NCI-H1436 treated with DMSO at 0.1 percent for 48 hours (cell line): ENCODE data around the gene GUK1.
"Not testable (repeated sequence)": the region's sequence is repeated elsewhere in the genome, so short reads cannot be mapped to it uniquely, and the experiment has no call there.

Source experiments
- DNase-seq: peaks from one replicate; lab custom pipeline; 2025; lab: John Stamatoyannopoulos, UW

GUK1 gene

DNA sequence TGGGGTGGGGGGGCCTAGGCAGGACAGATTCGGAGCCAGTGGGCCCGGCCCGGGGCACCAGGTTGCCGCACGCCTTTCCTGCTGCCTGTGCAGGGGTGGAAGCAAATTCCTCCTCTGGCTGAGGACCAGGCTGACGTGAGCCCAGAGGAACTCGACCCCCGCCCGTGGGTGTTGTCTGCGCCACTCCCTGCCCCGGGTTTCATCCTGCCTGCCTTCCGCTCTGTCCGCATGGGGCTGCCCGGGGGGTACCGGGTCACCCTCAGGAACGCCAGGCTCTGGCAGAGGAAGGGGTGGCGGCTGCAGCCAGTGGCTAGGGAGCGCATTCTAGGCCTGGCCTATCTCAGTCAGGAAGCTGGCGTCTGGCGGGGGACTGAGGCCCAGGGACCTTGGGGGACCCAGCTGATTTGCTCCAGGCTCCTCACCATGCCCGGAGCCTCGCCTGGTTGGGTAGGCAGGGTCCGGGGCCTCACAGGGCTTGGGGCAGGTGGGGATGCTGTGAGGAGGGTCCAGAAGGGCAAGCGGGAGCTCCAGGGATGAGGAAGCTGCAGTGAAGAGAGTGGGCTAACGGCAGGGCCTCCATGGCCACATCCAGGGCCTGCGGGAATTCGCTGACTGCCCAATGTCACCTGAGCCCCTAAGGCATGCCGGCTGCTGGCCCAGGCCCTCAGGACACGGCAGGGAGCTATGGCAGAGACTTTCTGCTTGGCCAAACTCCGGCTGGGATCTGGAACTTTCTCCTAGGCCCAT lies 23.1 kb downstream of the GUK1 start:
- DNase-seq: no peak

DNA sequence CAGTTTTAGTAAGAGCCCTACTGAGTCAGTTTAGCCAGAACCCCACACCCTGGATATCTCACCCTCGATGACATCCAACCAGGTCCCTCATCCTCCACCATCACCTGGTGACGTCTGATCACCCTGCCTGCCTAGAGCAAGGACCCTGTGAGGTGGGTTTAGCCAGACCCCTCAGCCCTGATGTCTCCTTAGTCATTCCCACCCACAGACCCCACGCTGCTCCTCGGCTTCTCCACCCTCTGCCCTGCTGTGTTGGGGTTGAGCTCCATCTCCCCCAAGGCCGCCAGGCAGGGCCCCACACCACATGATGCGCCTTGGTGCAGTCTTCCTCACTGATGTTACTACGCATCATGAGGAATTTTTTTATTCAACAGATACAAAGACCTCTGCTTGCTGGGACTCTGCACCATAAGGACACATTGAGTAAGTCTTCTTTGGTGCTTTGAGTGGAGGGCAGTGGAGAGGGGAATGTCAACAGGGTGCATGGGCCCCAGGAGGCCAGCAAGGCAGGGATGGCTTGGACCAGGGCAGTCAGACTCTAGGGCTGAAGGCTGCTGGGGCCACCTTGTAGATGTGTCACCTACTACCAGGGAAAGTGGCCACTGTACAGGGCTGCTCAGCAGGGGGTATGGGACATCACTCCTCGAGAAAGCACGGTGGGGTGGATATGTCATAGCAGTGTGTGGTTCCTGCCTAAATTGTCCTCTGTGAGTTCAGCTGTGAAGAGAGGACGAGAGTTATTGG lies 23.9 kb downstream of the GUK1 start:
- DNase-seq: no peak

DNA sequence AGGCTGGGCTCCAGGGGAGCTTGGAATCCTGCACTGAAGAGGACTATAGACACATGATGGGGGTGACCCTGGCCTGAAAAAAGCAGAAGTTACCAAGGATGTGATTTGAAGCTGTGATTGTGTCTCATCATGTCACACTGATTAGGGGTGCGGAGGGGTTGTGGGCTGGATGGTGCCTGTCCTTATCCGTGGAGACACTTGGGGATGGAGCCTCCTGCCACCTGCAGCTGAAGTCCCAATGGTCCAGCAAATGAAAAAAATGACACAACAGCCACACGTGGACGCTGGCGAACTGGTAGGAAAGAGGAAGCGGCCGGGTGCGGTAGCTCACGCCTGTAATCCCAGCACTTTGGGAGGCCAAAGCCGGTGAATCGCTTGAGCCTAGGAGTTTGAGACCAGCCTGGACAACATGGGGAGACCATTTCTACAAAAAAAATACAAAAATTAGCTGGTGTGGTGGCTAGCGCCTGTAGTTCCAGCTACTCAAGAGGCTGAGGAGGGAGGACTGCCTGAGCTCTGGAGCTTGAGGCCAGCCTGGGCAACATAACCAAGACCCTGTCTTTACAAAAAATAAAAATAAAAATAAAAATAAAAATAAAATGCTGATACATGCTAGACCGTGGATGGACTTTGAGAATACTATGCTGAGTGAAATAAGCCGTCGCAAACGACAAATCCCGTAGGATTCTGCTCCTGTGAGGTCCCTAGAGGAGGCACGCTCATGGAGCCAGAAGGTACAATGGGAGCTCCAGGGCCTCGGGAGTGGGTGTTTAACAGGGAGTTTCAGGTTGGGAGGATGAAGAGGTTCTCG lies 24.7 kb downstream of the GUK1 start:
- no peak for DNase-seq

DNA sequence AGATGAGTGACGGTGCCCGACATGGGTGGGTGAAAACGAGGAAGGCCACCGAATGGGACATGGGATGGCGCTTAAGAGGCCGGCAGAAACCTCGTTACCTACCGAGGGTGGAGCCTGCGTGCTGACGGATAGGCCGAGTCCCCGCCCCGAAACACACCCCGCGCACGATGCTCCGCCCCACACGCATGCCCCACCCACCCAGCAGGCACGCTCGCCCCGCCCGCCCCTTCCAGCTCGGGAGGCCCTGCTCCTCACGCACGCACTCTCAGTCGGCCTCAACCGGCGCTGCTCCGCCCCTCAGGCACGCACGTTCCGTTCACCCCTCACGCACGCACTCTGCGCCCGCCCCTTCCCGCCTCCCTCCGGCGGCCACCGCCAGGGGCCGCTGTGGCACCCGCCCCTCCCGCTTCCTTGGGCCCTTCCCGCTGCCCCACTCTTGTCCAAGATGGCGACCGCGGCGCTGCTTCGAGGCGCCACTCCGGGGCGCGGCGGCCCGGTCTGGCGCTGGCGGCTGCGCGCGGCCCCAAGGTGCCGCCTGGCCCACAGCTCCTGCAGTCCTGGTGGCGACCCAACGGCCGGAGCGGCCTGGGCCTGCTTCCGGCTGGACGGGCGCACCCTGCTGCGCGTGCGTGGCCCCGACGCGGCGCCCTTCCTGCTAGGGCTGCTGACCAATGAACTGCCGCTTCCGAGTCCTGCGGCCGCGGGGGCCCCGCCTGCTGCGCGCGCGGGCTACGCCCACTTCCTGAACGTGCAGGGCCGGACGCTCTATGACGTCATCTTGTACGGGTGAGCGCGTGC lies 25.5 kb downstream of the GUK1 start, which contains the start of gene IBA57:
Gene IBA57, plus strand, starts transcription at position 433 of the 798 bp plus-strand sequence. Its CDS starts 13 bp downstream, at position 446.
- peak; percentile 96 for DNase-seq

DNA sequence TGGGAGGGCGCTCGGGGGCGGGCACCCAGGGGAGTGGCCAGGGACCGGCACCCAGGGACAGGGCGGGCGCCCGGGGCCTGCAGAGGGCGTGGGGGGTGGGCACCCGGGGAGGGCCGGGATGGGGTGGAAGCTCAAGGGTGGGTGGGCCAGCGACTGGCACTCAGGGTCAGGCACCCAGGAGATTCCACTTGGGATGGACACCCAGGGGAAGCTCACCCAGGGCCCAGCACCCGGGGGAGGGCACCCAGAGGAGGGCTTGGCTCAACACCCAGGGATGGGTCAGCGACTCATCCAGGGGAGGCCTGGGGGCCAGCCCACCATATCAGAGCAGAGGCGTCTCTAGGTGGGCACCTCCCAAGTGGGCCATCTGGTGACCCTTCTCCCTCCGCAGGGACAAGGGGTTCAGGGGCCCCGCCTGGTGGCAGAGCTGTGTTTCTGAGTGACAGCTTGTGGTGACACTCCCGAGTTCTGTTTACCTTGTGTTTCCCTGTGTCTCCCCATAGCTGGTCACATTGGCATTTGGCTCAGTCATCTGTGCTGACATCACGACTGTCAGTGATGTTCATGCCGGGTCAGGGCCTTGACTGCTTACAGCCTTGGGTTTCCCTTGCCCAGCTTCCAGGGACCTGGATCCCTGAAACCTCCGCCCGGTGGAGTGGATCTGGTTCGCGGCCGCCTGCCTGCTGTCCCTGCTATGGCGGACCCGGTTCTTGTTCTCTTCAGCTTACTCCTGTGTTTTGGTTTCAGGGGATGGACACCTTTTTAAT lies 26.3 kb downstream of the GUK1 start:
- DNase-seq: no peak

DNA sequence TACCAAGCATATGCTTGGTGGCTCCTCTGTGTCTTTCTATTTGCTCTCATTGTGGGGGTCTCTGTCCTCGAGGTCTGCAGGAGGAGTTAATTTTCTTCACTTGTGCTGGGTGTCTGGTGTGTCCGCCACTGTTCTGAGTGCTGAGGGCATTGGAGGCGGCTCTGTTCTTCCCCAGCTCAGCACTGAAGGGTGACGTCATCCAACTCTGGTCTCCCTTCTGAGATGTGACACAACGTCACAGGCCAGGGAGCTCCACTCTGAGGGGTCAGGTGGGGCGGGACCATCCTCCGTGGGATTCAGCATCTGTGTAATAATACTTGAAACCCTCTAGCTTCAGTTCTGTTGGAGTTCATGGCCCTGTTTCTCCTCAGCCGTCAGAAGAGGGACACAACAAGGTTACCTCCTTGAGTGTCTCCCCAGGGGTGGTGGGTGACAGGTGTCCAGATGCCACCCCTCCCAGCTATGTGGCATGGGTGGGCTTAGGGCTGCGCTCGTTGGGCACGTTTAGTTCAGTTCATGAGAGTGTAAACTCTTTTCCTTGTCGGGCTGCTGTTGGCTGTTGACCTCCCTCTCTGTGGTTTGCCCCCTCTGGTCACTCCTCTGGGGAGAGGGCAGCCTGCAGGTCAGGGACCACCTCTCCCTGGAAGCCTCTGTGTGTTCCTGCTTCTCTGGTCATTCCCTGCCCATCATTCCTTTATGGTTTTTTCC lies 28.6 kb downstream of the GUK1 start:
- no peak for DNase-seq

DNA sequence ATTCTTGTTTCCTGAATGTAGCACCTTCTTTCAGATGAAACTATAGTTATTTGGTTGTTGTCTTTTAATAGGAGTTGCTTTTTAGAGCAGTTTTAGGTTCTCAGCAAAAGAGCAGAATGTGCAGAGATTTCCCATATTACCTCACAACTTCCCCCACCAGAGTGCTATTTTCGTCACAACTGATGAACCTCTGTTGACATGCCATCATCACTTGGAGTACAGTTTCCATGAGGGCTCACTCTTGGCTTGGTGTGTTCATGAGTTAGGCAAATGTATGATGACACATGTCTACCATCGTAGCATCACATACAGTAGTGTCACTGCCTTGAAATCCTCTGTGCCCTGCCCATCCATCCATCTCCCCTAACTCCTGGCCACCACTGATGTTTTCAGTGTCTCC lies 29.3 kb downstream of the GUK1 start:
- DNase-seq: no peak

DNA sequence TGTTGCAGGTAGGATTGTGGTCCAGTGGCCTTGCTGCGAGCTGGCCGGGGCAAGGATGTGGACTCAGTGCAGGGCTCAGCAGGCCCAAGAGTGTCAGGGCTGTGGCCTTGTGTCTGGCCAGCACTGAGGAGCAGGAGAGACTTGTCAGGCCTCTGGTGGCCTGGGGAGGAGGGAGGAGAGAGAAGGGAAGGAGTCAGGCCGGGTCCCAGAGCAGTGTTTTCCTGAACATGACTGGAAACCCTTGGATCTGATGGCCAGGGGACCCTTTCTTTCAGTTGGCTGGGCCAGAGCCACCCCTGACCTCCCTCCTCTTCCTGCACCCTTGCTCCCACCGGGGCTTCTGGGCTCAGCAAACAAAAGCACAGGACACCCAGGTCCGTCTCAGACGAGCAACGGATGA lies 30.6 kb downstream of the GUK1 start:
- no peak for DNase-seq

DNA sequence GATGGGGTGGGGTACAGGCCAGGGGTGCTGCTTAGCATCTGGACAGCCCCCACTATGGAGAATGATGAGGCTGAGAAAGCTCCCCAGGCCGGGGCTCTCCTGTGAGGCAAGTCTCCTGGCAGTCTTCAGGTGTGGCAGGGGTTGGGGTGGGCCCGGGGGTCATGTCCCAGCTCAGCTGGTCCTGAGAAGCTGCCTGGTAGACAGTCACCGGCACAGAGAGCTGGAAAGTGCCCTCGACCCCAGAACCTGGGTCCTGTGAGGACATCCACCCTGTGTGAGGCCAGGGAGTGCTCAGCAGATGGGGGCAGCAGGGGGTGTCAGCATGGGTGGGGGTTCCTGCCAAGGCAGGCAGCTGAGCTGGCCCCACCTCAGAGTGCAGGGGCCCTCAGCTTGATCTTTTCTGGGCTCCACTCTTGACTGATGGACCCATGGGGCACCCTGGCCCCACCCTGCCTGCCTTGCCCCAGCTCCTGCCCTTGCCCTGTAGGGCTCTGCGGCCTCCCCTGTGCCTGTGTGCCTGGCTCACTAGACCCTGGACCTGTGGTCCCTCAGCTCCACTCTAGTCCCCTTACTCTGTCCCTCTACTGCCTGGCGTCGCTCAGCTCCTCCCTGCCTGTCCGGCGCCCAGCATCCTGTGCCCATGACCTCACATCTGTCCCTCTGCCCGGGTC lies 31.3 kb downstream of the GUK1 start:
- no peak for DNase-seq

DNA sequence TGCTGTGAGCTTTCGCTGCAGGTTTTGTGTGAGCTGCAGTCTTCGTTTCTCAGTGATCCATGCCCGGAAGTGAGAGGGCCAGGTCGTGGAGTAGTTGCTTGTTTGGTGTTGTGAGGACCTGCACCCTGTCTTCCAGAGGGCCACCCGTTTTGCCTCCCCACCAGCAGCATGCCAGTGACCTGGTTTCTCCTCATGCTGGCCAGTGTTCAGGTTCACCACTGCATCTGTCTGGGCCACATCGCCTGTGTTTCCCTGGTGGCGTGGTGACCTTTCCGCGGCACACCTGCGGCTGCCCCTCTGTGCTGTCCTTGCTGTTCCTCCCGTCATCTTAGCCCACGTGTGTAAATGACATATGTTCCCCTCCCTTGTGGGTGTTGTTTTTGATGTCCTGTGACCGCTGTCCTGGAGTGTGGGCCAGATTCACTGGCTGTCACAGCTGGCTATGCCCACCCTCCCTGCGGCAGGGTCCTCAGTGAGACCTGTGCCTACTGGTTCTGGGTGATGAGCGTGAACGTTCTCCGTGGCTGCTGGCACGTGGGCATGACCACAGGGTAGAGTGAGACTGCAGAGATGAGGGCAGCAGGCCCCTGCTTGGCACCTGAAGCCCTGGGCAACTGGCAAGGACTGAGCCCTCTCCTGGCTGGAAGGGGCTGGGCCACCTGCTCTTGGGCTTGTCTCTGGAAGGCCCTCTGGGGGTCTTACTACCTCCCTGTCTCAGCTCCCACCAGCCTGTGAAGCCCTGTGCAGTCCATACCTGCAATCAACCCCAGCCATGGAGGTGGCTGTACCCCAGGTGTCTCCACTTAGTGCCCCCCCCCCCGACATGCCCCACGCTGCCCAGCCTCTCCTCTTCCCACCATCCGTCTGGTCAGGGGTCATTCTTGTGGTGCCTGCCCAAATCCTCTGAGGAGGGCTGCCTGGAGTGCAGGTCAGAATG lies 32.8 kb downstream of the GUK1 start:
- DNase-seq: no peak

DNA sequence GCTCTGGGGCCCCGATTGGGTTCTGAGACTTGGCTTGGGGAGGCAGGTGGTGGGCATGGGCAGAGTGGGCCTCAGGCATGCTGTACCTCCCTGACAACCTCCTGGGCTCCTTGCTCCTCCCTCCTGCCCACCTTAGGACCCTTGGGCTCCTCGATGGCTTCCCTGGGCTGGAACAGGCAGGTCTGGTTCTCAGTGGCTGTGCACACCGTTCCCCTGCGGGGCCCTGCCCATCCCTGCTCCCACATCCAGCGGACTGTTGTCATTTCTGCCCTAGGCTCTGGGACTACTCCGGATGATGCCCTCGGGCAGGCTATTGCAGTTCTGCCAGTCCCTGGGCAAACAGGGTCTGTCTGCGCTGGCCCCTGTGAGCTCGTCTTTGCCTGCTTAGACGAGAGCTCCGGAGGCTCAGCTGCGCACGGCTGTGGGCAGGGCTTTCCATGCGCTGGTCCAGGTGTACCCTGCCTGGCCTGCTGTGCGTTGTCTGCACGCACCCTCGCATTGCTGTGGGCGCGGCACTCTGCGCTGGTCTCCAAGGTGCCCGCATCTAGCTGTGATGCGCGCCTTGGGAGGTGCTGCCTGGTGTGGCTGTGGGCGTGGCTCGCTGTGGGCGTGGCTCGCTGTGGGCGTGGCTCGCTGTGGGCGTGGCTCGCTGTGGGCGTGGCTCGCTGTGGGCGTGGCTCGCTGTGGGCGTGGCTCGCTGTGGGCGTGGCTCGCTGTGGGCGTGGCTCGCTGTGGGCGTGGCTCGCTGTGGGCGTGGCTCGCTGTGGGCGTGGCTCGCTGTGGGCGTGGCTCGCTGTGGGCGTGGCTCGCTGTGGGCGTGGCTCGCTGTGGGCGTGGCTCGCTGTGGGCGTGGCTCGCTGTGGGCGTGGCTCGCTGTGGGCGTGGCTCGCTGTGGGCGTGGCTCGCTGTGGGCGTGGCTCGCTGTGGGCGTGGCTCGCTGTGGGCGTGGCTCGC lies 33.7 kb downstream of the GUK1 start:
- not testable (repeated sequence) for DNase-seq

DNA sequence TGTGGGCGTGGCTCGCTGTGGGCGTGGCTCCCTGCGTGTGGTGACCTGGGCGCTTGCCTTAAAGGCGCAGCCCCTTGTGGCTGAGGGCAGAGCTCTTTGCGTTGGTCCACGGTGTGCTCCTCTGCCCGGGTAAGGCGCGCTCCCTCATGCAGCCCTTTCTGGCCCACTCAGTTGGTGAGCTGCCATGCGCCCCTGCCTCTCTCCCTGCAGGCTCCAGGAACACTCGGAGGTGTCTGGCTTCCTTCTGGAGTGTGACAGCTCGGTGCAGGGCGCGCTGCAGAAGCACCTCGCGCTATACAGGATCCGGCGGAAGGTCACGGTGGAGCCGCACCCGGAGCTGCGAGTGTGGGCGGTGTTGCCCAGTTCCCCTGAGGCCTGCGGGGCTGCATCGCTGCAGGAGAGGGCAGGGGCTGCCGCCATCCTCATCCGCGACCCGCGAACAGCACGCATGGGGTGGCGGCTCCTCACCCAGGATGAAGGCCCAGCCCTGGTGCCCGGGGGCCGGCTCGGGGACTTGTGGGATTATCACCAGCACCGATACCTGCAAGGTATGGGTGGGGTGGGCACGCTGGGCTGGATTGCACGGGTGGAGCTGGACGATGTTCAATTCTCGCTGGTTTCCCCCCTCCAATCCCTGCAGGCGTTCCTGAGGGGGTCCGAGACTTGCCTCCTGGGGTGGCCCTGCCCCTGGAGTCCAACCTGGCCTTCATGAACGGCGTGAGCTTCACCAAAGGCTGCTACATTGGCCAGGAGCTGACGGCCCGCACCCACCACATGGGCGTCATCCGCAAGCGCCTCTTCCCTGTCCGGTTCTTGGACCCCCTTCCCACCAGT lies 34.6 kb downstream of the GUK1 start:
- DNase-seq: no peak

DNA sequence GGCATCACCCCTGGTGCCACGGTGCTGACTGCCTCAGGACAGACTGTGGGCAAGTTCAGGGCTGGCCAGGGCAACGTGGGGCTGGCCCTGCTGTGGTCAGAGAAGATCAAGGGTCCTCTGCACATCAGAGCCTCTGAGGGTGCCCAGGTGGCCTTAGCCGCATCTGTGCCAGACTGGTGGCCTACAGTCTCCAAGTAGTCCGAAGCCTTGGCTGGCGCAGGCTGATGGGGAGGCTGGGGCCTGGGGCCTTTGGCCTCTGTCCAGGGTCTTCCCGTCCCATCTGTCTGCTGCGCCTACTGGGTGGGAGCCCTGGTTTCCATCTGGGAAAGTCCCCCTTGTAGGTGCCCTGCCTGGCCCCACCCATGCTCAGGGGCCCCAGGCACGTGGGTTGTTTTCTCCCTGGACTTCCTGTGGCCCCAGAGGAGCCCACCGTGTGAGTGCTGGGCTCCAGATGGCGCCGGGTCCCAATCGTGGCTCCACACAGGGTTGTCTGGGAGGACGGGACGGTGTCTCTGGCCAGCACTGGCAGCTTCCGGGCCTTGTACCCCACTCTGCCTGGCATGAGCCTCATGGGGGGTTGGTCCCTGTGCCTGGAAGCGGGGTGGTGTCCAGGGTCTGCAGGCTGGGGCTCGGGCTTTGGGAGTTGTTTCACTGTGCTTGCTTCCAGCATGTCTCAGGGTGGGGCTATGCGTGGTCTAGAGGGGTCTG lies 35.4 kb downstream of the GUK1 start:
- DNase-seq: no peak

DNA sequence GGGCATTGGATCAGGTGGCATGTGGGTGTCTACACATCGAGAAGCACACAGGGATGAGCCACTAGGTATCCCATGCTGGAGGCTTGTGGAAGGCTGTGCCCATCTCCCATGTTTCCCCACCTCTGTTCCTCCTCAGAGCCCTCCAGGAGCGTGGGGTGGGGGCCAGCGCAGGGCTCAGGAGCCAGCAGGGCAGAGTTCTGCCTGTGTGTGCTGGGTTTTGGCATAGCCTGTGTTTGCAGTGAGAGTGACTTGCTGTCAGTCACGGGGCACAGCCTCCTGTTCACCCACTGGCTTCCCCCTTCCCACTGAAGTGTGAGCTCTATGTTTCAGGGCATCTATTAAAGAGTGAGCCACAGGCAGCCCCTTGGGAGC lies 35.9 kb downstream of the GUK1 start:
- no peak for DNase-seq

DNA sequence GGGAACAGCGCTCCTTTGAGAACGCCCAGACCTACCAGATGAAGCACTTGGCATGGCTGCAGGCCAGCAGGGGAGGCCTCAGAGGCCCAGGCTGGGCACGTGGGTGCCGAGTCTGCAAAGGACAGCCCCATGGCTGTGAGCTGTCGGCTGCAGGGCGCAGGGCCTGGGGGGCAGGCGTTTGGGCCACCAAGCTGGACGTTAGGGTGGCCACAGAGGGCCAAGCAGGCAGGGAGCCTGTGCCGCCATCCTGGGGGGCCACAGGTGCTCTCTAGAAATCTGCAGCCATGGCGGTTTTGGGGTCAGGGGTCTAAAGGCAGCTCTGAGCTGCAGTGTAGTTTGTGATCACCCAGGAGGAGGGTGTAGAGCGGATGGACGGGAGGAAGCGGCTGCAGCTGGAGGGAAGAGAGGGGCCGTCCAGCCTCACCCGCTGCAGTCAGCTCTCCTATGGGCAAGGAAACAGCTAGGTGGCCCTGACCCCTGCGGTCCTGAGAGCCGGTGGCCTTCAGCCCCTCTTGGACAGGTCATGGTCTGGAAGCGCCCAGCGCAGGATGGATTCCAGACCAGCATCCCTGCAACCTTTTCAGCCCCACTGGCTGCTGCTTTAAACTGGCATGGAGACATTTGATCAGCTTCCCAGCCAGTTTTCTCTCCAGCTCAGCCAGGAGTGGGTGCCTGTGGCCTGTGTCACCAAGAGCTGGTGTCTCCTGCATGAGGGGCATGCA lies 36.5 kb downstream of the GUK1 start:
- DNase-seq: no peak

DNA sequence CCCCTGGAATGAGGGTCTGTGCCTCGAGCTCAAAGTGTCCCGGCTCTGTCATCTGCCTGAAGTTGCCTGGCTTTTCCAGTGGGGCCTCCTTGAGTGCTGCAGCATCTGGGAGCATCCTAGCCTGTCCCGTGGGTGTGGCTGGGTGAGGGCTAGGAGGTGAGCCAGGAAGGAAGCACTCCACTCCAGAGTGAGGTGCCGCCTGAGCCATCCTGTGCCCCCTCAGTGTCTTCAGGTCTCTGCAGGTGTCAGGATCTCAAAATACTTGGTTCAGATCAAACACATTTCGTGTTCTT lies 37.0 kb downstream of the GUK1 start:
- DNase-seq: no peak
